Left ventricle myocardium inferior (tissue), 1 donor: ENCODE results near the gene GRIK3. TPM values are rescaled to one million over a fixed set of nuclear protein-coding genes. Genes with fewer than 3 reads are reported as not detected.

Experiments
- DNase-seq: peaks from one replicate; pipeline ENCODE4 v3.0.0-alpha.2; 2020
- H3K27ac ChIP-seq: fragments of 200-600 bp; replicated peaks from 2 replicates; pipeline ENCODE4 v1.8.0; 2021
- H3K27me3 ChIP-seq: fragments of 200-600 bp; 2 replicates; pipeline ENCODE4 v1.8.0; 2021; ENCODE audit warnings: low read depth
- H3K36me3 ChIP-seq: fragments of 200-600 bp; 2 replicates; pipeline ENCODE4 v1.8.0; 2021
- H3K4me1 ChIP-seq: fragments of 200-600 bp; 2 replicates; pipeline ENCODE4 v1.8.0; 2021
- H3K4me3 ChIP-seq: fragments of 200-600 bp; 2 replicates; pipeline ENCODE4 v1.8.0; 2021; ENCODE audit warnings: mild to moderate bottlenecking, moderate library complexity
- H3K9me3 ChIP-seq: fragments of 200-600 bp; replicated peaks from 2 replicates; pipeline ENCODE4 v1.8.0; 2021
- CTCF ChIP-seq: fragments of 200-600 bp; IDR thresholded peaks from 2 replicates; pipeline ENCODE4 v1.8.0; 2021; ENCODE audit warnings: antibody characterized with exemption, mild to moderate bottlenecking, borderline replicate concordance
- intact Hi-C: fragments of 100-400 bp; cut with micrococcal nuclease; formaldehyde crosslinking; loops from one replicate; pipeline ENCODE4 v1.11.0; 2022
- total RNA-seq: library from RNA; stranded (reverse); fragmentation: NEBNext Ultra II Directional; extraction: Animal tissue kit (Norgen Biotek cat#: 25700); gene quantifications from one replicate; pipeline ENCODE4 v1.2.1, GENCODE V29; 2021
- donor health status: DM: no; HTN: yes; CAD: no; lungs with severe emphysema.

GRIK3 gene
- total RNA-seq, 1 donor from 2014 or later = 0.55 TPM

GRCh38 chr1:37021502-37021901, 12.8 kb downstream of the GRIK3 start:
- Histone ChIP-seq H3K27me3 (peaks cover 86% of the 10 kb centered on the region), H3K36me3 (no peaks in the 10 kb centered on the region), H3K9me3 (no peaks in the 10 kb centered on the region), H3K4me3 (no peak overlapping the region), H3K4me1 (no peaks in the 10 kb centered on the region), H3K27ac (no peak overlapping the region)
- intact Hi-C loops = no loop called here
- no peak for TF ChIP-seq CTCF
- DNase-seq = no peak

- TF ChIP-seq CTCF = no peak
- DNase-seq = no peak
- H3K4me1 ChIP-seq = no peaks in the 10 kb centered on the region
- no peaks in the 10 kb centered on the region for H3K9me3 ChIP-seq
- H3K27ac ChIP-seq = no peak overlapping the region
- peaks cover 82% of the 10 kb centered on the region for H3K27me3 ChIP-seq
- intact Hi-C loops = no loop called here
- H3K36me3 ChIP-seq = no peaks in the 10 kb centered on the region
- H3K4me3 ChIP-seq = no peak overlapping the region
Measured at GRCh38 chr1:37020653-37021277, 13.6 kb downstream of the GRIK3 start.

GRCh38 chr1:37018510-37018909, 15.8 kb downstream of the GRIK3 start:
- no peak for DNase-seq
- no peak for TF ChIP-seq CTCF
- no peaks in the 10 kb centered on the region for H3K4me1 ChIP-seq
- no peak overlapping the region for H3K27ac ChIP-seq
- no peaks in the 10 kb centered on the region for H3K36me3 ChIP-seq
- H3K27me3 ChIP-seq = peaks cover 76% of the 10 kb centered on the region
- no peaks in the 10 kb centered on the region for H3K9me3 ChIP-seq
- intact Hi-C loops = no loop called here
- no peak overlapping the region for H3K4me3 ChIP-seq

GRCh38 chr1:37017720-37018119, 16.6 kb downstream of the GRIK3 start:
- no peaks in the 10 kb centered on the region for H3K36me3 ChIP-seq
- peaks cover 68% of the 10 kb centered on the region for H3K27me3 ChIP-seq
- H3K27ac ChIP-seq = no peak overlapping the region
- TF ChIP-seq CTCF = no peak
- no peaks in the 10 kb centered on the region for H3K4me1 ChIP-seq
- no peak overlapping the region for H3K4me3 ChIP-seq
- intact Hi-C loops = no loop called here
- H3K9me3 ChIP-seq = no peaks in the 10 kb centered on the region
- DNase-seq = no peak

GRCh38 chr1:37016121-37016520, 18.2 kb downstream of the GRIK3 start:
- no peak overlapping the region for H3K4me3 ChIP-seq
- H3K4me1 ChIP-seq = no peaks in the 10 kb centered on the region
- no peaks in the 10 kb centered on the region for H3K36me3 ChIP-seq
- peaks cover 53% of the 10 kb centered on the region for H3K27me3 ChIP-seq
- no peak for TF ChIP-seq CTCF
- DNase-seq = no peak
- intact Hi-C loops = no loop called here
- H3K9me3 ChIP-seq = no peaks in the 10 kb centered on the region
- H3K27ac ChIP-seq = no peak overlapping the region
